K562 (cell line): ENCODE data around the gene TMED6. TPM values are rescaled to one million over a fixed set of nuclear protein-coding genes. Genes with fewer than 3 reads are reported as not detected.

Experiments used
- HNRNPUL1 ChIP-seq: fragments of 200-400 bp; formaldehyde crosslinking; IDR thresholded peaks from 2 replicates; pipeline ENCODE4 v1.6.1; 2017; ENCODE audit warnings: low read length
- KLF13 ChIP-seq: fragments of 450-650 bp; IDR thresholded peaks from 2 replicates; pipeline ENCODE4 v1.6.1; 2016; ENCODE audit warnings: missing genetic modification characterization, low read depth, mild to moderate bottlenecking, missing compliant biosample characterization, moderate library complexity, borderline replicate concordance
- KLF16 ChIP-seq: IDR thresholded peaks from 2 replicates; pipeline ENCODE4 v1.6.1; 2016; ENCODE audit warnings: antibody characterized with exemption
- MAX ChIP-seq: sonication (generic); formaldehyde crosslinking; IDR thresholded peaks from 2 replicates; pipeline ENCODE4 v1.9.0; 2022; ENCODE audit warnings: mild to moderate bottlenecking, missing genetic modification reagents
- MTF1 ChIP-seq: fragments of 250-450 bp; sonication (Bioruptor Pico); IDR thresholded peaks from 2 replicates; pipeline ENCODE4 v1.9.0; 2021; ENCODE audit warnings: moderate library complexity, mild to moderate bottlenecking, inconsistent platforms, borderline replicate concordance
- NFE2L1 ChIP-seq: fragments of 450-650 bp; IDR thresholded peaks from 2 replicates; pipeline ENCODE4 v1.6.1; 2016; ENCODE audit warnings: missing genetic modification characterization, low read depth, mild to moderate bottlenecking, missing compliant biosample characterization, moderate library complexity, borderline replicate concordance
- PHF21A ChIP-seq: fragments of 450-650 bp; IDR thresholded peaks from 2 replicates; pipeline ENCODE4 v1.6.1; 2017; ENCODE audit warnings: low read depth, borderline replicate concordance
- PKNOX1 ChIP-seq: fragments of 450-650 bp; IDR thresholded peaks from 2 replicates; pipeline ENCODE4 v1.6.1; 2016
- STAT5A ChIP-seq: IDR thresholded peaks from 2 replicates; pipeline ENCODE4 v1.6.1; 2012; ENCODE audit warnings: low read length, inconsistent platforms, borderline replicate concordance
- TAF1 ChIP-seq: IDR thresholded peaks from 2 replicates; pipeline ENCODE4 v1.6.1; 2011; ENCODE audit warnings: mild to moderate bottlenecking, low read length, moderate library complexity; ENCODE audit not compliant: insufficient read depth, control insufficient read depth, severe bottlenecking; ENCODE audit errors: extremely low read depth
- THAP12 ChIP-seq: fragments of 250-450 bp; sonication (Bioruptor Pico); IDR thresholded peaks from 2 replicates; pipeline ENCODE4 v1.9.0; 2021; ENCODE audit warnings: mild to moderate bottlenecking, inconsistent platforms
- U2AF2 ChIP-seq: fragments of 200-400 bp; formaldehyde crosslinking; optimal IDR thresholded peaks from 2 replicates; pipeline ENCODE3; 2017; ENCODE audit warnings: low read depth, mild to moderate bottlenecking, low read length
- ZNF740 ChIP-seq, 3 experiments: fragments of 200-800 bp in 1 of 3; sonication (Bioruptor generic) in 1 of 3; sonication (generic) in 1 of 3; formaldehyde crosslinking in 1 of 3; IDR thresholded peaks; 2 replicates each; pipeline versions ENCODE4 v1.6.1 to v1.8.0; 2016 to 2022; ENCODE audit warnings: mild to moderate bottlenecking in 2 of 3, missing compliant biosample characterization in 2 of 3, missing genetic modification characterization in 2 of 3, missing genetic modification reagents in 1 of 3
- ZSCAN29 ChIP-seq: fragments of 450-650 bp; IDR thresholded peaks from 2 replicates; pipeline ENCODE4 v1.6.1; 2017
- polyA plus RNA-seq, 8 experiments: library from polyadenylated mRNA; depleted of rRNA in 4 of 8; stranded (reverse) in 5 of 8; unstranded in 3 of 8; fragments of >200 nt; fragmentation: Nextera tagmentation in 2 of 8; fragmentation: Illumina TruSeq in 1 of 8; extraction: Ambion mirVana in 2 of 8; extraction: Trizol in 1 of 8; gene quantifications; 2 replicates each; pipeline versions ENCODE4 v1.2.1 to v1.2.3, GENCODE V29; 2011 to 2014; ENCODE audit warnings: inconsistent platforms in 1 of 8, missing spikeins in 1 of 8
- total RNA-seq, 7 experiments: library from RNA; depleted of rRNA in 6 of 7; stranded (reverse); fragments of >200 nt in 6 of 7; fragmentation: Illumina TruSeq in 2 of 7; extraction: Trizol in 2 of 7; gene quantifications; 2 replicates each; pipeline versions ENCODE4 v1.2.1 to v1.2.3, GENCODE V29; 2011 to 2021; ENCODE audit warnings: low replicate concordance in 1 of 7
- TF ChIP-seq, protein P1 (sequence below): fragments of 250-450 bp; sonication (Bioruptor Pico); IDR thresholded peaks from 2 replicates; pipeline ENCODE4 v1.4.0; 2020

TMED6 gene
- total and polyA plus RNA-seq, 9 of the 15 experiments (the other 6 are each of a cell fraction or from before 2014, with no cell fraction given) = 0.14 to 0.45 (median 0.25) TPM; not detected in 2

GRCh38 chr16:69330286-69331109, 21.1 kb downstream of the TMED6 start, which contains the start of gene PDF (continued):
- TF ChIP-seq ZNF740 (CRISPR knock-in tag; IDR thresholded peaks at IDR 0.05) (no peak), ZNF740 (tag; IDR thresholded peaks at IDR 0.05) (no peak), KLF13 (tag) (peak; percentile 85; the same call in 1 of the 2 replicates), ZSCAN29 (no peak), THAP12 (CRISPR knock-in tag) (peak; percentile 45; the same call in 1 of the 2 replicates), MAX (CRISPR knock-in tag) (peak; percentile 67; the same call in 1 of the 2 replicates), STAT5A (no peak), HNRNPUL1 (no peak), U2AF2 (no peak), NFE2L1 (tag) (no peak), PHF21A (no peak), KLF16 (no peak), TAF1 (peak; percentile 73), PKNOX1 (peak; percentile 82), MTF1 (CRISPR knock-in tag) (no peak)
- TF ChIP-seq, protein P1, sequence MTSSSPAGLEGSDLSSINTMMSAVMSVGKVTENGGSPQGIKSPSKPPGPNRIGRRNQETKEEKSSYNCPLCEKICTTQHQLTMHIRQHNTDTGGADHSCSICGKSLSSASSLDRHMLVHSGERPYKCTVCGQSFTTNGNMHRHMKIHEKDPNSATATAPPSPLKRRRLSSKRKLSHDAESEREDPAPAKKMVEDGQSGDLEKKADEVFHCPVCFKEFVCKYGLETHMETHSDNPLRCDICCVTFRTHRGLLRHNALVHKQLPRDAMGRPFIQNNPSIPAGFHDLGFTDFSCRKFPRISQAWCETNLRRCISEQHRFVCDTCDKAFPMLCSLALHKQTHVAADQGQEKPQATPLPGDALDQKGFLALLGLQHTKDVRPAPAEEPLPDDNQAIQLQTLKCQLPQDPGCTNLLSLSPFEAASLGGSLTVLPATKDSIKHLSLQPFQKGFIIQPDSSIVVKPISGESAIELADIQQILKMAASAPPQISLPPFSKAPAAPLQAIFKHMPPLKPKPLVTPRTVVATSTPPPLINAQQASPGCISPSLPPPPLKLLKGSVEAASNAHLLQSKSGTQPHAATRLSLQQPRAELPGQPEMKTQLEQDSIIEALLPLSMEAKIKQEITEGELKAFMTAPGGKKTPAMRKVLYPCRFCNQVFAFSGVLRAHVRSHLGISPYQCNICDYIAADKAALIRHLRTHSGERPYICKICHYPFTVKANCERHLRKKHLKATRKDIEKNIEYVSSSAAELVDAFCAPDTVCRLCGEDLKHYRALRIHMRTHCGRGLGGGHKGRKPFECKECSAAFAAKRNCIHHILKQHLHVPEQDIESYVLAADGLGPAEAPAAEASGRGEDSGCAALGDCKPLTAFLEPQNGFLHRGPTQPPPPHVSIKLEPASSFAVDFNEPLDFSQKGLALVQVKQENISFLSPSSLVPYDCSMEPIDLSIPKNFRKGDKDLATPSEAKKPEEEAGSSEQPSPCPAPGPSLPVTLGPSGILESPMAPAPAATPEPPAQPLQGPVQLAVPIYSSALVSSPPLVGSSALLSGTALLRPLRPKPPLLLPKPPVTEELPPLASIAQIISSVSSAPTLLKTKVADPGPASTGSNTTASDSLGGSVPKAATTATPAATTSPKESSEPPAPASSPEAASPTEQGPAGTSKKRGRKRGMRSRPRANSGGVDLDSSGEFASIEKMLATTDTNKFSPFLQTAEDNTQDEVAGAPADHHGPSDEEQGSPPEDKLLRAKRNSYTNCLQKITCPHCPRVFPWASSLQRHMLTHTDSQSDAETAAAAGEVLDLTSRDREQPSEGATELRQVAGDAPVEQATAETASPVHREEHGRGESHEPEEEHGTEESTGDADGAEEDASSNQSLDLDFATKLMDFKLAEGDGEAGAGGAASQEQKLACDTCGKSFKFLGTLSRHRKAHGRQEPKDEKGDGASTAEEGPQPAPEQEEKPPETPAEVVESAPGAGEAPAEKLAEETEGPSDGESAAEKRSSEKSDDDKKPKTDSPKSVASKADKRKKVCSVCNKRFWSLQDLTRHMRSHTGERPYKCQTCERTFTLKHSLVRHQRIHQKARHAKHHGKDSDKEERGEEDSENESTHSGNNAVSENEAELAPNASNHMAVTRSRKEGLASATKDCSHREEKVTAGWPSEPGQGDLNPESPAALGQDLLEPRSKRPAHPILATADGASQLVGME = no peak
